ENCODE data around the gene MTRF1.

Gene MTRF1

GRCh38 chr13:41222259-41222852 is 41.0 kb downstream of the MTRF1 start:
- Histone ChIP-seq H3K27me3 (ENCODE audit: insufficient read depth, low read length, poor library complexity) (no peaks in the 10 kb centered on the region), H4K20me1 (ENCODE audit: insufficient read depth, low read length) (no peaks in the 10 kb centered on the region), H3K79me2 (ENCODE audit: insufficient read depth, low read length) (no peaks in the 10 kb centered on the region), H3K4me3 (ENCODE audit: low read depth in 1 of 2, low read length in 2 of 2) (no peak overlapping the region), H3K4me2 (ENCODE audit: insufficient read depth, low read length) (no peak overlapping the region), H3K9ac (ENCODE audit: low read depth, low read length) (no peak overlapping the region), H2AFZ (ENCODE audit: low read depth, low read length) (no peak overlapping the region), H3K4me1 (ENCODE audit: insufficient read depth, low read length) (no peaks in the 10 kb centered on the region), H3K9me3 (ENCODE audit: insufficient read depth, low read length, severe bottlenecking) (no peaks in the 10 kb centered on the region), H3K36me3 (ENCODE audit: insufficient read depth, low read length) (peaks cover 19% of the 10 kb centered on the region; the same call in 1 of the 2 replicates), H3K27ac (ENCODE audit: low read length) (no peak overlapping the region)
- ATAC-seq (ENCODE audit: insufficient read depth, low read depth) (peak; percentile 97), DNase-seq (peak; percentile 64)
- TF ChIP-seq EZH2 (IDR thresholded peaks at IDR 0.05; ENCODE audit: borderline replicate concordance, low read depth, low read length, severe bottlenecking) (no peak), CTCF (IDR thresholded peaks at IDR 0.05; ENCODE audit: borderline replicate concordance, extremely low read depth, low read length, poor library complexity, severe bottlenecking) (peak; percentile 85)

- Histone ChIP-seq H3K4me3 (ENCODE audit: low read depth in 1 of 2, low read length in 2 of 2) (no peak overlapping the region), H4K20me1 (ENCODE audit: insufficient read depth, low read length) (no peaks in the 10 kb centered on the region), H3K9me3 (ENCODE audit: insufficient read depth, low read length, severe bottlenecking) (no peaks in the 10 kb centered on the region), H3K4me1 (ENCODE audit: insufficient read depth, low read length) (no peaks in the 10 kb centered on the region), H3K9ac (ENCODE audit: low read depth, low read length) (no peak overlapping the region), H3K27me3 (ENCODE audit: insufficient read depth, low read length, poor library complexity) (no peaks in the 10 kb centered on the region), H2AFZ (ENCODE audit: low read depth, low read length) (no peak overlapping the region), H3K36me3 (ENCODE audit: insufficient read depth, low read length) (peaks cover 13% of the 10 kb centered on the region; the same call in 1 of the 2 replicates), H3K27ac (ENCODE audit: low read length) (no peak overlapping the region), H3K4me2 (ENCODE audit: insufficient read depth, low read length) (no peak overlapping the region), H3K79me2 (ENCODE audit: insufficient read depth, low read length) (no peaks in the 10 kb centered on the region)
- TF ChIP-seq CTCF (IDR thresholded peaks at IDR 0.05; ENCODE audit: borderline replicate concordance, extremely low read depth, low read length, poor library complexity, severe bottlenecking) (no peak), EZH2 (IDR thresholded peaks at IDR 0.05; ENCODE audit: borderline replicate concordance, low read depth, low read length, severe bottlenecking) (no peak)
- ATAC-seq (ENCODE audit: insufficient read depth, low read depth) (no peak), DNase-seq (no peak)
Observed at GRCh38 chr13:41220401-41220800, 43.0 kb downstream of the MTRF1 start.

- ATAC-seq (ENCODE audit: insufficient read depth, low read depth) (no peak), DNase-seq (no peak)
- Histone ChIP-seq H3K9ac (ENCODE audit: low read depth, low read length) (no peak overlapping the region), H3K9me3 (ENCODE audit: insufficient read depth, low read length, severe bottlenecking) (peaks cover 5% of the 10 kb centered on the region), H3K4me2 (ENCODE audit: insufficient read depth, low read length) (no peak overlapping the region), H3K79me2 (ENCODE audit: insufficient read depth, low read length) (no peaks in the 10 kb centered on the region), H3K4me1 (ENCODE audit: insufficient read depth, low read length) (no peaks in the 10 kb centered on the region), H3K27ac (ENCODE audit: low read length) (no peak overlapping the region), H2AFZ (ENCODE audit: low read depth, low read length) (no peak overlapping the region), H3K27me3 (ENCODE audit: insufficient read depth, low read length, poor library complexity) (no peaks in the 10 kb centered on the region), H3K36me3 (ENCODE audit: insufficient read depth, low read length) (peaks cover 6% of the 10 kb centered on the region; the same call in 1 of the 2 replicates), H4K20me1 (ENCODE audit: insufficient read depth, low read length) (no peaks in the 10 kb centered on the region), H3K4me3 (ENCODE audit: low read depth in 1 of 2, low read length in 2 of 2) (no peak overlapping the region)
- TF ChIP-seq CTCF (IDR thresholded peaks at IDR 0.05; ENCODE audit: borderline replicate concordance, extremely low read depth, low read length, poor library complexity, severe bottlenecking) (no peak), EZH2 (IDR thresholded peaks at IDR 0.05; ENCODE audit: borderline replicate concordance, low read depth, low read length, severe bottlenecking) (no peak)
Observed at GRCh38 chr13:41216160-41216559, 47.2 kb downstream of the MTRF1 start.
